Endothelial cell of hepatic sinusoid (primary cell): ENCODE measurements around the gene HIPK2.

ENCODE experiments used
- in situ Hi-C: cut with HindIII; loops from 2 replicates; pipeline ENCODE4 v1.10.0; 2017; ENCODE audit warnings: low sequenced_read_pairs

Gene HIPK2

GRCh38 chr7:139753081-139753692 is 24.6 kb downstream of the HIPK2 start:
- in situ Hi-C loops = no loop called here

- in situ Hi-C loops = no loop called here
Observed at GRCh38 chr7:139752604-139753003, 25.2 kb downstream of the HIPK2 start.

- in situ Hi-C loops = no loop called here
Observed at GRCh38 chr7:139752148-139752547, 25.6 kb downstream of the HIPK2 start.

- in situ Hi-C loops = no loop called here
Observed at GRCh38 chr7:139750459-139751095, 27.2 kb downstream of the HIPK2 start.

- in situ Hi-C loops = no loop called here
Observed at GRCh38 chr7:139749545-139749944, 28.3 kb downstream of the HIPK2 start.

- in situ Hi-C loops = no loop called here
Observed at GRCh38 chr7:139748941-139749340, 28.9 kb downstream of the HIPK2 start.

- in situ Hi-C loops = no loop called here
Observed at GRCh38 chr7:139748373-139748765, 29.4 kb downstream of the HIPK2 start.

- in situ Hi-C loops = no loop called here
Observed at GRCh38 chr7:139747662-139748372, 30.0 kb downstream of the HIPK2 start.

- in situ Hi-C loops = no loop called here
Observed at GRCh38 chr7:139746652-139747051, 31.1 kb downstream of the HIPK2 start.

GRCh38 chr7:139745678-139746143 is 32.1 kb downstream of the HIPK2 start:
- in situ Hi-C loops = no loop called here

GRCh38 chr7:139744768-139745677 is 32.8 kb downstream of the HIPK2 start:
- in situ Hi-C loops = no loop called here

GRCh38 chr7:139743967-139744767 is 33.6 kb downstream of the HIPK2 start:
- in situ Hi-C loops = no loop called here

GRCh38 chr7:139743267-139743966 is 34.4 kb downstream of the HIPK2 start:
- in situ Hi-C loops = no loop called here

- in situ Hi-C loops = no loop called here
Observed at GRCh38 chr7:139741789-139742344, 35.9 kb downstream of the HIPK2 start.

GRCh38 chr7:139741239-139741638 is 36.6 kb downstream of the HIPK2 start:
- in situ Hi-C loops = no loop called here

GRCh38 chr7:139739863-139740597 is 37.8 kb downstream of the HIPK2 start:
- in situ Hi-C loops = no loop called here

- in situ Hi-C loops = no loop called here
Observed at GRCh38 chr7:139738772-139739171, 39.0 kb downstream of the HIPK2 start.

- in situ Hi-C loops = no loop called here
Observed at GRCh38 chr7:139738101-139738489, 39.7 kb downstream of the HIPK2 start.
